Measurements from ENCODE around the gene SEMA4D.

SEMA4D gene

GRCh38 chr9:89440951-89441654 is 56.8 kb downstream of the SEMA4D start:
- no peak overlapping the region for H2AFZ ChIP-seq (ENCODE audit: low read length)
- H3K9me3 ChIP-seq (ENCODE audit: insufficient read depth, low read depth, low read length) = no peaks in the 10 kb centered on the region
- H3F3A ChIP-seq (ENCODE audit: low read depth) = no peaks in the 10 kb centered on the region
- no peak for TF ChIP-seq CTCF (conservative IDR thresholded peaks at IDR 0.05; ENCODE audit: low read length)
- TF ChIP-seq EZH2phosphoT487 (IDR thresholded peaks at IDR 0.05; ENCODE audit: borderline replicate concordance) = no peak
- H3K9me2 ChIP-seq (replicated peaks; ENCODE audit: low read depth, low read length) = no peaks in the 10 kb centered on the region
- no peak overlapping the region for H3K9ac ChIP-seq (ENCODE audit: low read depth, low read length, poor library complexity, severe bottlenecking)
- no peak overlapping the region for H3K4me3 ChIP-seq (ENCODE audit: low read length, poor library complexity, severe bottlenecking)
- peaks cover 98% of the 10 kb centered on the region for H3K79me2 ChIP-seq (ENCODE audit: insufficient read depth, low read length)
- peaks cover 95% of the 10 kb centered on the region for H4K20me1 ChIP-seq (ENCODE audit: insufficient read depth, low read length, poor library complexity, severe bottlenecking)
- peaks cover 14% of the 10 kb centered on the region for H3K4me1 ChIP-seq (ENCODE audit: insufficient read depth, low read length, poor library complexity, severe bottlenecking)
- no peak overlapping the region for H3K4me2 ChIP-seq (ENCODE audit: low read depth, low read length, poor library complexity, severe bottlenecking)
- peaks cover 77% of the 10 kb centered on the region; the same call in 1 of the 2 replicates for H3K36me3 ChIP-seq (ENCODE audit: insufficient read depth, low read length)
- no peaks in the 10 kb centered on the region for H3K27me3 ChIP-seq (ENCODE audit: insufficient read depth, low read length, poor library complexity, severe bottlenecking)

GRCh38 chr9:89440548-89440947 is 57.4 kb downstream of the SEMA4D start:
- Histone ChIP-seq H3K9ac (ENCODE audit: low read depth, low read length, poor library complexity, severe bottlenecking) (no peak overlapping the region), H2AFZ (ENCODE audit: low read length) (no peak overlapping the region), H3K9me2 (replicated peaks; ENCODE audit: low read depth, low read length) (no peaks in the 10 kb centered on the region), H3K4me3 (ENCODE audit: low read length, poor library complexity, severe bottlenecking) (no peak overlapping the region), H3K4me2 (ENCODE audit: low read depth, low read length, poor library complexity, severe bottlenecking) (no peak overlapping the region), H3F3A (ENCODE audit: low read depth) (no peaks in the 10 kb centered on the region), H3K79me2 (ENCODE audit: insufficient read depth, low read length) (peaks cover 98% of the 10 kb centered on the region), H3K4me1 (ENCODE audit: insufficient read depth, low read length, poor library complexity, severe bottlenecking) (peaks cover 14% of the 10 kb centered on the region), H3K36me3 (ENCODE audit: insufficient read depth, low read length) (peaks cover 77% of the 10 kb centered on the region; the same call in 1 of the 2 replicates), H3K27me3 (ENCODE audit: insufficient read depth, low read length, poor library complexity, severe bottlenecking) (no peaks in the 10 kb centered on the region), H4K20me1 (ENCODE audit: insufficient read depth, low read length, poor library complexity, severe bottlenecking) (peaks cover 95% of the 10 kb centered on the region), H3K9me3 (ENCODE audit: insufficient read depth, low read depth, low read length) (no peaks in the 10 kb centered on the region)
- TF ChIP-seq EZH2phosphoT487 (IDR thresholded peaks at IDR 0.05; ENCODE audit: borderline replicate concordance) = no peak
- TF ChIP-seq CTCF (conservative IDR thresholded peaks at IDR 0.05; ENCODE audit: low read length) = no peak

GRCh38 chr9:89440046-89440445 is 57.9 kb downstream of the SEMA4D start:
- Histone ChIP-seq H3K4me1 (ENCODE audit: insufficient read depth, low read length, poor library complexity, severe bottlenecking) (peaks cover 14% of the 10 kb centered on the region), H3K9me3 (ENCODE audit: insufficient read depth, low read depth, low read length) (no peaks in the 10 kb centered on the region), H3K4me3 (ENCODE audit: low read length, poor library complexity, severe bottlenecking) (no peak overlapping the region), H3K79me2 (ENCODE audit: insufficient read depth, low read length) (peaks cover 98% of the 10 kb centered on the region), H3K9me2 (replicated peaks; ENCODE audit: low read depth, low read length) (no peaks in the 10 kb centered on the region), H3K4me2 (ENCODE audit: low read depth, low read length, poor library complexity, severe bottlenecking) (no peak overlapping the region), H2AFZ (ENCODE audit: low read length) (no peak overlapping the region), H3K9ac (ENCODE audit: low read depth, low read length, poor library complexity, severe bottlenecking) (no peak overlapping the region), H3K36me3 (ENCODE audit: insufficient read depth, low read length) (peaks cover 72% of the 10 kb centered on the region; the same call in 1 of the 2 replicates), H3F3A (ENCODE audit: low read depth) (no peaks in the 10 kb centered on the region), H3K27me3 (ENCODE audit: insufficient read depth, low read length, poor library complexity, severe bottlenecking) (no peaks in the 10 kb centered on the region), H4K20me1 (ENCODE audit: insufficient read depth, low read length, poor library complexity, severe bottlenecking) (peaks cover 95% of the 10 kb centered on the region)
- TF ChIP-seq CTCF (conservative IDR thresholded peaks at IDR 0.05; ENCODE audit: low read length) (no peak), EZH2phosphoT487 (IDR thresholded peaks at IDR 0.05; ENCODE audit: borderline replicate concordance) (no peak)
